MM.1S (cell line): ENCODE measurements around the gene DDI1.
A peak's percentile ranks its signal among the peaks of the same experiment; 100 is the strongest.

Experiments used
- DNase-seq: peaks from one replicate; pipeline ENCODE4 v3.0.0-alpha.2; 2015
- H2AFZ ChIP-seq: fragments of 300-600 bp; sonication (generic); 2 replicates; pipeline ENCODE4 v1.6.0; 2016; ENCODE audit warnings: antibody characterized with exemption, low read length
- H3F3A ChIP-seq: fragments of 300-600 bp; sonication (generic); 2 replicates; pipeline ENCODE4 v1.6.1; 2016; ENCODE audit warnings: mild to moderate bottlenecking, antibody characterized with exemption, low read length, moderate library complexity, mixed read lengths; ENCODE audit not compliant: insufficient read depth
- H3K27ac ChIP-seq: fragments of 300-600 bp; sonication (generic); 2 replicates; pipeline ENCODE4 v1.5.1; 2016; ENCODE audit warnings: mild to moderate bottlenecking, low read length
- H3K27me3 ChIP-seq: fragments of 300-600 bp; sonication (generic); replicated peaks from 2 replicates; pipeline ENCODE4 v1.6.0; 2016; ENCODE audit warnings: low read length; ENCODE audit not compliant: insufficient read depth
- H3K36me3 ChIP-seq: fragments of 300-600 bp; sonication (generic); replicated peaks from 2 replicates; pipeline ENCODE4 v1.6.1; 2016; ENCODE audit warnings: mild to moderate bottlenecking, low read length, mixed read lengths; ENCODE audit not compliant: insufficient read depth
- H3K4me1 ChIP-seq: fragments of 300-600 bp; sonication (generic); 2 replicates; pipeline ENCODE4 v1.6.1; 2016; ENCODE audit warnings: low read length, mixed read lengths
- H3K4me2 ChIP-seq: fragments of 300-600 bp; sonication (generic); 2 replicates; pipeline ENCODE4 v1.6.0; 2016; ENCODE audit warnings: low read depth, low read length
- H3K4me3 ChIP-seq: fragments of 300-600 bp; sonication (generic); 2 replicates; pipeline ENCODE4 v1.5.1; 2016; ENCODE audit warnings: low read length, mixed read lengths
- H3K79me2 ChIP-seq: fragments of 300-600 bp; sonication (generic); 2 replicates; pipeline ENCODE4 v1.6.1; 2016; ENCODE audit warnings: mixed run types, low read length, mixed read lengths
- H3K9ac ChIP-seq: fragments of 300-600 bp; sonication (generic); 2 replicates; pipeline ENCODE4 v1.6.1; 2016; ENCODE audit warnings: low read length, mixed read lengths
- H3K9me2 ChIP-seq: fragments of 300-600 bp; sonication (generic); replicated peaks from 2 replicates; pipeline ENCODE4 v1.6.1; 2016; ENCODE audit warnings: mild to moderate bottlenecking, low read length, mixed read lengths; ENCODE audit not compliant: insufficient read depth
- H3K9me3 ChIP-seq: fragments of 300-600 bp; sonication (generic); replicated peaks from 2 replicates; pipeline ENCODE4 v1.6.1; 2016; ENCODE audit warnings: mild to moderate bottlenecking, low read length, mixed read lengths; ENCODE audit not compliant: insufficient read depth
- H4K20me1 ChIP-seq: fragments of 300-600 bp; sonication (generic); 2 replicates; pipeline ENCODE4 v1.6.1; 2016; ENCODE audit warnings: mild to moderate bottlenecking, low read length, moderate library complexity, mixed read lengths; ENCODE audit not compliant: insufficient read depth
- CTCF ChIP-seq: fragments of 300-600 bp; sonication (generic); IDR thresholded peaks from 2 replicates; pipeline ENCODE4 v1.5.1; 2016; ENCODE audit warnings: antibody characterized with exemption, low read length, mixed read lengths
- EZH2 ChIP-seq: fragments of 300-600 bp; sonication (generic); optimal IDR thresholded peaks from 2 replicates; pipeline ENCODE3; 2017; ENCODE audit warnings: low read depth, mild to moderate bottlenecking, antibody characterized with exemption, low read length, mixed read lengths
- EZH2phosphoT487 ChIP-seq: fragments of 300-600 bp; sonication (generic); IDR thresholded peaks from 2 replicates; pipeline ENCODE4 v1.6.1; 2018; ENCODE audit warnings: antibody characterized with exemption, low read length

DDI1 gene

GRCh38 chr11:104064034-104064630 lies 27.7 kb downstream of the DDI1 start:
- TF ChIP-seq EZH2phosphoT487: no peak
- H3K9me2 ChIP-seq: no peaks in the 10 kb centered on the region
- no peaks in the 10 kb centered on the region for H3K36me3 ChIP-seq
- no peaks in the 10 kb centered on the region for H3F3A ChIP-seq
- H3K4me2 ChIP-seq: no peak overlapping the region
- no peaks in the 10 kb centered on the region for H3K79me2 ChIP-seq
- H3K27ac ChIP-seq: no peak overlapping the region
- H3K4me1 ChIP-seq: no peaks in the 10 kb centered on the region
- H3K9ac ChIP-seq: no peak overlapping the region
- H3K4me3 ChIP-seq: no peak overlapping the region
- no peaks in the 10 kb centered on the region for H3K9me3 ChIP-seq
- no peaks in the 10 kb centered on the region for H4K20me1 ChIP-seq
- no peaks in the 10 kb centered on the region for H3K27me3 ChIP-seq
- no peak overlapping the region for H2AFZ ChIP-seq
- DNase-seq: no peak

DNA sequence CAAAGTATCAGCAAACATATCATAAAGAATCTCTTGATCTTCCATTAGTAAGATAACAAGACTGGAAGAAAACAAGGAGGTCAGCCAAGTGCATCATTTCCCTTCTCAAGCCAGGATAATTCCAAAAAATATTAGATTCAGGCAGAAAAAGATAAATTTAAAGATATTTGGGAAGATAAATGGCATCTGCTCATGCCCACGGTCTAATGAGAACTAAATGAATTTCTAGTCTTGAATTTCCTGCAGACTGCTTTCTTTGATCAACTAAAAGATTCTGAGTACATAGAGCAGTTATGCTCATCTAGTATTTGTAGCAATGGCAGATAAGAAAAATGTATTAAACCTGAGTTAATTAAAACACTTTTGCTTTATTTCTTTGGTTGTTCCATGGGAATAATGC lies 31.1 kb downstream of the DDI1 start:
- no peaks in the 10 kb centered on the region for H3K9me3 ChIP-seq
- no peak overlapping the region for H3K27ac ChIP-seq
- no peaks in the 10 kb centered on the region for H3K9me2 ChIP-seq
- no peak overlapping the region for H3K9ac ChIP-seq
- DNase-seq: no peak
- no peaks in the 10 kb centered on the region for H4K20me1 ChIP-seq
- H3K36me3 ChIP-seq: no peaks in the 10 kb centered on the region
- no peaks in the 10 kb centered on the region for H3K27me3 ChIP-seq
- no peaks in the 10 kb centered on the region for H3K4me1 ChIP-seq
- H3K79me2 ChIP-seq: no peaks in the 10 kb centered on the region
- H2AFZ ChIP-seq: no peak overlapping the region
- H3K4me3 ChIP-seq: no peak overlapping the region
- no peak overlapping the region for H3K4me2 ChIP-seq
- TF ChIP-seq CTCF (no peak), EZH2 (no peak), EZH2phosphoT487 (no peak)
- no peaks in the 10 kb centered on the region for H3F3A ChIP-seq

GRCh38 chr11:104073950-104074705 lies 37.7 kb downstream of the DDI1 start:
- no peaks in the 10 kb centered on the region for H3F3A ChIP-seq
- H3K9me3 ChIP-seq: no peaks in the 10 kb centered on the region
- no peaks in the 10 kb centered on the region for H4K20me1 ChIP-seq
- no peak overlapping the region for H3K27ac ChIP-seq
- no peak overlapping the region for H3K9ac ChIP-seq
- no peak overlapping the region for H2AFZ ChIP-seq
- H3K4me3 ChIP-seq: no peak overlapping the region
- H3K9me2 ChIP-seq: no peaks in the 10 kb centered on the region
- H3K79me2 ChIP-seq: no peaks in the 10 kb centered on the region
- H3K4me1 ChIP-seq: no peaks in the 10 kb centered on the region
- no peak overlapping the region for H3K4me2 ChIP-seq
- H3K36me3 ChIP-seq: no peaks in the 10 kb centered on the region
- TF ChIP-seq EZH2: no peak
- TF ChIP-seq EZH2phosphoT487: no peak
- no peak for TF ChIP-seq CTCF
- no peaks in the 10 kb centered on the region for H3K27me3 ChIP-seq
- DNase-seq: peak; percentile 12

DNA sequence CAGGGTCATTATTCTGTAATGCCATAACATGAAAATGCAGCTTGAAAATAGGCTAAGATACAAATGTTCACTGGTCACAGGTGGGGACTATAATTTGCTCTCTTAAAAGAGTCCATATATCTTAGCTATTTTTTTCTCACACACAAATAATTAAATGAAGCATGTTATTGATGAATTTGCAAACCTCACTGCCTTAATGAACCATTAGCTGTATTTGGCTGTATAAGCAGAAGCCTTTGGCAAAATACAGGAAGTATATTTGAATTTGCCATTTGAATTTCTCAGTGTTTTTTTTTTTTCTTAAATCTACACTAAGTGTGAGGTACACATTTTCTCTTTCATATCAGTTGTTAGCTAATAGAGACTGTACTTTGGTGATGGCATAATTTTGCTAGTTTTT lies 38.7 kb downstream of the DDI1 start:
- H3K9me2 ChIP-seq: no peaks in the 10 kb centered on the region
- no peak for DNase-seq
- H3K27ac ChIP-seq: no peak overlapping the region
- H3K4me2 ChIP-seq: no peak overlapping the region
- H4K20me1 ChIP-seq: no peaks in the 10 kb centered on the region
- H3K4me1 ChIP-seq: no peaks in the 10 kb centered on the region
- H3K79me2 ChIP-seq: no peaks in the 10 kb centered on the region
- TF ChIP-seq EZH2phosphoT487: no peak
- TF ChIP-seq EZH2: no peak
- no peak for TF ChIP-seq CTCF
- H3K27me3 ChIP-seq: no peaks in the 10 kb centered on the region
- no peaks in the 10 kb centered on the region for H3K36me3 ChIP-seq
- H2AFZ ChIP-seq: no peak overlapping the region
- no peaks in the 10 kb centered on the region for H3F3A ChIP-seq
- no peaks in the 10 kb centered on the region for H3K9me3 ChIP-seq
- H3K9ac ChIP-seq: no peak overlapping the region
- H3K4me3 ChIP-seq: no peak overlapping the region
